Measurements from ENCODE around the gene ZNF90.

The ZNF90 gene

GRCh38 chr19:20165971-20166592 is 88.3 kb downstream of the ZNF90 start:
- DNase-seq (ENCODE audit: low spot score) = no peak
- TF ChIP-seq, protein P1, sequence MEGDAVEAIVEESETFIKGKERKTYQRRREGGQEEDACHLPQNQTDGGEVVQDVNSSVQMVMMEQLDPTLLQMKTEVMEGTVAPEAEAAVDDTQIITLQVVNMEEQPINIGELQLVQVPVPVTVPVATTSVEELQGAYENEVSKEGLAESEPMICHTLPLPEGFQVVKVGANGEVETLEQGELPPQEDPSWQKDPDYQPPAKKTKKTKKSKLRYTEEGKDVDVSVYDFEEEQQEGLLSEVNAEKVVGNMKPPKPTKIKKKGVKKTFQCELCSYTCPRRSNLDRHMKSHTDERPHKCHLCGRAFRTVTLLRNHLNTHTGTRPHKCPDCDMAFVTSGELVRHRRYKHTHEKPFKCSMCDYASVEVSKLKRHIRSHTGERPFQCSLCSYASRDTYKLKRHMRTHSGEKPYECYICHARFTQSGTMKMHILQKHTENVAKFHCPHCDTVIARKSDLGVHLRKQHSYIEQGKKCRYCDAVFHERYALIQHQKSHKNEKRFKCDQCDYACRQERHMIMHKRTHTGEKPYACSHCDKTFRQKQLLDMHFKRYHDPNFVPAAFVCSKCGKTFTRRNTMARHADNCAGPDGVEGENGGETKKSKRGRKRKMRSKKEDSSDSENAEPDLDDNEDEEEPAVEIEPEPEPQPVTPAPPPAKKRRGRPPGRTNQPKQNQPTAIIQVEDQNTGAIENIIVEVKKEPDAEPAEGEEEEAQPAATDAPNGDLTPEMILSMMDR (IDR thresholded peaks at IDR 0.05; ENCODE audit: extremely low read depth, missing control alignments) = no peak

DNA sequence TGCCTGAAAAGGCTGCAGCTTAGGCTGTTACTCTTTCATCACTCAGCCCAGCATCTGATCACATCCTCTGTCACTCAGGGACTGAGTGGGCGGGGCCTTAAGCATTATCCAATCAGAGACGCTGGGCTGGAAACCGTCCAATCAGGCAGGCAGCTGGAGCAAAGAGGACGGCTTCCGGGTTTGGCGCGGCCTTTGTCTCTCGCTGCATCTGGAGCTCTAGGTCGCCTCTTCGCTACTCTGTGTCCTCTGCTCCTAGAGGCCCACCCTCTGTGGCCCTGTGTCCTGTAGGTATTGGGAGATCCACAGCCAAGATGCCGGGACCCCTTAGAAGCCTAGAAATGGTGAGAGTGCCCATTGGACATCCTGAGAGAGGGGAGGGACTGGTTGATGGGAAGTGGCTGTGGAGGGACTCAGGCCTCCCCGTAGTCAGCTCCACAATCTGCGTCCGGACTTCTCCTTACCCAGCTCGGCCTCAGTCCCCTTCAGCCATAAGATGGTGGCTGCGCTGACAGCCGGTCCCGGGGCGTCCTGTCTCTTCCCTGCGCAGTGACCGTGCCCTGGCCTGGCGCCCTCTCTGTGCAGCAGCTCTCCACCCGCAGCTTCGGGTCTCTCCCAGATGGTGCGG is 89.3 kb downstream of the ZNF90 start, which contains the start of gene ZNF486:
TSS of gene ZNF486 (plus strand) at position 195 of the 625 bp plus-strand sequence. CDS start at position 312, 117 bp downstream.
- TF ChIP-seq, protein P1 (IDR thresholded peaks at IDR 0.05; ENCODE audit: extremely low read depth, missing control alignments) = no peak
- peak; percentile 82 for DNase-seq (ENCODE audit: low spot score)

DNA sequence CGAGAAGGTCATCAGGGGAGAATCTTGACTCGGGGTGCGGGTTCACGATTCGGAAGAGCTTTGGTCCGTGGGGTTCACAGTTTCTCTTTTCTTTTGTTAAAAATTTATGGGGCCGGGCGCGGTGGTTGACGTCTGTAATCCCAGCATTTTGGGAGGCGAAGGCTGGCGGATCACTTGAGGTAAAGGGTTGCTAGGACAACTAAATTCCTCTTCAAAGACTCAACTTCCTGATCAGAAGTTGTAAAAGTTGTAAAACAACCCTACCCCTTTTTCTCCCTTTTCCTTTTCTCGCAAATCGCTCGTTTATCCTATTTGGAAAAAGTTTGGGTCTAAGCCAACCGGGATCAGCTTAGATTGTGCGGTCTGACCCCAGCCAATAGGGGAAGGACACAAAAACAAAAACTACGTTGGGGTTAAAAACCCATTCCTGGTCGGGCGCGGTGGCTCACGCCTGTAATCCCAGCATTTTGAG is 89.9 kb downstream of the ZNF90 start:
- DNase-seq (ENCODE audit: low spot score) = no peak
- TF ChIP-seq, protein P1 (IDR thresholded peaks at IDR 0.05; ENCODE audit: extremely low read depth, missing control alignments) = no peak

All from GM20000 (cell line).